Measurements from ENCODE around the gene BICC1.

- TF ChIP-seq EZH2 (IDR thresholded peaks at IDR 0.05) (no peak), CTCF (IDR thresholded peaks at IDR 0.05) (no peak), EZH2phosphoT487 (IDR thresholded peaks at IDR 0.05) (no peak)
Measured at GRCh38 chr10:58734116-58734515, 221.4 kb downstream of the BICC1 start.
